Measurements from ENCODE around the gene SYT13. TPM values are rescaled to one million over a fixed set of nuclear protein-coding genes. Genes with fewer than 3 reads are reported as not detected.

Gene SYT13
- total and polyA plus RNA-seq, 11 donors, result 0.61 to 7.5 (median 3.2) TPM

DNA sequence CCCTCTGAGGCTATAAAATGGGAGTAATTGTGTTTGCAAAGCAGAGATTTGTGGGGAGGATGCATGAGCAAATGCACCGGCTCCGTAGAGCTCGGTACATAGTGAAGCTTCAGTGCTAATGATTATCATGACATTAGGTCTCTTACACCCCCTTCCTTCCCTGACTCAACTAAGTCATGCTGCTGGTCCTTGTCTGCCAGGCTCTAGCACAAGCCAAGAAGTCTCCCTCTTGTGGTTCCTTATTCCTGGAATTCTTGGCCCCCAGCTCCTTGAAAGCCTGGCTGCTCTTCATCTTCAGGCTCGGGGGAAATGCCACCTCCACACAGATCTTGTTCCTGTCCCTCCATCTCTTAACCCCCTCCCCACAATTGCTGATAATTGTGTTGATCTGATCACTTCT lies 45.7 kb upstream of the SYT13 start:
- WGBS, 4 donors, result 61 to 69% (median 65%) methylated on average over 4 of the region's 4 CpGs
- intact Hi-C loops (cut with DNase I), result loop anchor here (1.0 to 10.0 kb wide), 10 partner anchors 39 to 405 kb away; no protein-coding TSS in a partner anchor

DNA sequence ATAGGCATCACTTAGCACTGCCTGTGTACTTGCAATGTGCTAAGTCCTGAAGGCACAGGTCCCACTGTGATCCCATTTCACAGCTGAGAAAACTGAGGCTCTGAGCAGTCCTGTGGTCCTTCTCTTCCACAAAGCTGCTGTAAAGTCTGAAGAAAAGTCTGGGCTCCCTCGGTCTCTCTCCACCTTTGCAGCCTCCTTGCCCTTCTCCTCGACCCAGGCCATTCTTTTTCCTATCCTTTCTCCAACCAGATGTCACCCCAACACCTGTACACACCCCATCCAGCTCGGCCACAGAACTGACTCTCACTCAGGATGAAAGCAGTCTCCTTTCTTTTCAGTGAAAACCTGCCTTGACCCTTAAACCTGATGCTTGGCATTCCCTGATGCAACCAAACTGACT lies 42.6 kb upstream of the SYT13 start:
- H3K27me3 ChIP-seq, result peaks cover 0 to 3% (median 0%) of the 10 kb centered on the region in 9 donors
- peaks cover 0 to 17% (median 6%) of the 10 kb centered on the region in 12 donors for H3K4me1 ChIP-seq
- TF ChIP-seq, protein P1, sequence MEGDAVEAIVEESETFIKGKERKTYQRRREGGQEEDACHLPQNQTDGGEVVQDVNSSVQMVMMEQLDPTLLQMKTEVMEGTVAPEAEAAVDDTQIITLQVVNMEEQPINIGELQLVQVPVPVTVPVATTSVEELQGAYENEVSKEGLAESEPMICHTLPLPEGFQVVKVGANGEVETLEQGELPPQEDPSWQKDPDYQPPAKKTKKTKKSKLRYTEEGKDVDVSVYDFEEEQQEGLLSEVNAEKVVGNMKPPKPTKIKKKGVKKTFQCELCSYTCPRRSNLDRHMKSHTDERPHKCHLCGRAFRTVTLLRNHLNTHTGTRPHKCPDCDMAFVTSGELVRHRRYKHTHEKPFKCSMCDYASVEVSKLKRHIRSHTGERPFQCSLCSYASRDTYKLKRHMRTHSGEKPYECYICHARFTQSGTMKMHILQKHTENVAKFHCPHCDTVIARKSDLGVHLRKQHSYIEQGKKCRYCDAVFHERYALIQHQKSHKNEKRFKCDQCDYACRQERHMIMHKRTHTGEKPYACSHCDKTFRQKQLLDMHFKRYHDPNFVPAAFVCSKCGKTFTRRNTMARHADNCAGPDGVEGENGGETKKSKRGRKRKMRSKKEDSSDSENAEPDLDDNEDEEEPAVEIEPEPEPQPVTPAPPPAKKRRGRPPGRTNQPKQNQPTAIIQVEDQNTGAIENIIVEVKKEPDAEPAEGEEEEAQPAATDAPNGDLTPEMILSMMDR (IDR thresholded peaks at IDR 0.05), result no peak
- no peak for TF ChIP-seq POLR2A (IDR thresholded peaks at IDR 0.05)
- intact Hi-C loops (cut with DNase I), result loop anchor here in 2 of 10 donors (5.0 to 10.0 kb wide), 2 partner anchors 76 to 394 kb away; no protein-coding TSS in a partner anchor
- 75 to 82% (median 76%) methylated on average over 3 of the region's 3 CpGs for WGBS, 4 donors
- no peaks in the 10 kb centered on the region for H3K36me3 ChIP-seq
- no peak overlapping the region for H3K4me3 ChIP-seq
- DNase-seq (no peak), ATAC-seq (no peak)
- no peak overlapping the region for H3K27ac ChIP-seq
- H3K9me3 ChIP-seq, result peaks cover 0 to 9% (median 3%) of the 10 kb centered on the region in 12 donors

More for the DNA sequence above, 45.7 kb upstream of the SYT13 start:
- no peak overlapping the region for H3K27ac ChIP-seq
- H3K4me1 ChIP-seq, result peaks cover 0 to 22% (median 5%) of the 10 kb centered on the region in 12 donors
- ATAC-seq (no peak), DNase-seq (no peak)
- H3K4me3 ChIP-seq, result no peak overlapping the region
- no peaks in the 10 kb centered on the region for H3K36me3 ChIP-seq
- H3K27me3 ChIP-seq, result no peaks in the 10 kb centered on the region
- TF ChIP-seq POLR2A (IDR thresholded peaks at IDR 0.05), result no peak
- TF ChIP-seq, protein P1 (IDR thresholded peaks at IDR 0.05), result no peak
- peaks cover 0 to 9% (median 3%) of the 10 kb centered on the region in 12 donors for H3K9me3 ChIP-seq

DNA sequence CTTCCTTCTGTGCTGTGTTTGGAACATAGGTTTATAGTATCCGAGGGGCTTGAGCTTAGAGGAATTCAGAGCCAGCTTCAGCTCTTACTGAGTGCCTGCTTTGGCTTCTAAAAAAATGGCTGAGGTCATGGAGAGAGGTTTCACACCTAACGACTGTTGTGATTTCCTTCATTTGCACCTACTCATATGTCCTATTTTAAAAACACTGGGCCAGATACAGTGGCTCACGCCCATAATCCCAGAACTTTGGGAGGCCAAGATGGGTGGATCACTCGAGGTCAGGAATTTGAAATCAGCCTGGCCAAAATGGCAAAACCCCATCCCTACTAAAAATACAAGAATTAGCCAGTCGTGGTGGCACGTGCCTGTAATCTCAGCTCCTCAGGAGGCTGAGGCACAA lies 38.3 kb upstream of the SYT13 start:
- DNase-seq, result no peak
- intact Hi-C loops (cut with DNase I), result loop anchor here in 1 of 10 donors (10.0 kb wide), 1 partner anchor 390 kb away; no protein-coding TSS in a partner anchor
- peaks cover 0 to 9% (median 3%) of the 10 kb centered on the region in 12 donors for H3K9me3 ChIP-seq
- peaks cover 0 to 15% (median 0%) of the 10 kb centered on the region in 12 donors for H3K4me1 ChIP-seq
- peaks cover 0 to 4% (median 0%) of the 10 kb centered on the region in 9 donors for H3K27me3 ChIP-seq
- TF ChIP-seq POLR2A (IDR thresholded peaks at IDR 0.05), result no peak
- TF ChIP-seq, protein P1 (IDR thresholded peaks at IDR 0.05), result no peak
- WGBS, 4 donors, result 35 to 54% (median 37%) methylated on average over 5 to 6 of the region's 6 CpGs
- peak in 1 of 4 donors; percentile 26 for ATAC-seq
- no peaks in the 10 kb centered on the region for H3K36me3 ChIP-seq
- no peak overlapping the region for H3K4me3 ChIP-seq
- H3K27ac ChIP-seq, result no peak overlapping the region

DNA sequence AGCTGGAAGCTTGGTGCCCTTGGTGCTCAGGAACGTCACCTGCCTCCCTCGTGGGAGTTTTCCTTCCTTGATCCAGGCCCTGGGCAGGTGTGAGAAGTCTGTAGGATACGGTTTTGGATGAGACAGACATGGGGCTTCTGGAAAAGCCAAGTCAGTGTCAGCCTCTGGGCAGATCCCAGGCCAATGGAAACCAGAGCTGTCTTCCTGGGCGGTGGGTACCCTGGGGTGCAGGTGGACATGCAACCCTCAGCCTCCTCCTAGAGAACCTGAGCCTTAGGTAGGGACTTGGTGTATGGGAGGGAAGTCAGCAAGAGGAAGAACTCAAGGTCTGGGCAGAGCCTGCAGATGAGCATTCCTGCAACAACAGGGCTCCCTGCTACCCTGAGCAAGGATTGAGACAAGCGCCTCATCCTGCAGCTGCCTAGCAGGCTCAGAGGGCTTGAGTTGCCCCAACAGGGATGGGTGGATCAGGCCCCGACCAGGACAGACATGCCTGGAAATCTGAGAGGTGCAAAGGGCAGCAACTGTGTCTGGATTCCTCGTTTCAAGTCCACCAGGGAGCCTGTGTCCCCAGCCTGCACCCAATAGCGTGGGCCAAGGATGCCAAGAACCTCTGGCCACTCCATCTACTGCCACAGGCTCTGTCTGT lies 37.6 kb upstream of the SYT13 start:
- TF ChIP-seq, protein P1 (IDR thresholded peaks at IDR 0.05), result no peak
- TF ChIP-seq POLR2A (IDR thresholded peaks at IDR 0.05), result no peak
- Histone ChIP-seq H3K36me3 (no peaks in the 10 kb centered on the region), H3K4me1 (peaks cover 0 to 15% (median 0%) of the 10 kb centered on the region in 12 donors), H3K9me3 (peaks cover 0 to 9% (median 3%) of the 10 kb centered on the region in 12 donors), H3K4me3 (no peak overlapping the region), H3K27me3 (peaks cover 0 to 4% (median 0%) of the 10 kb centered on the region in 9 donors), H3K27ac (no peak overlapping the region)
- WGBS, 4 donors, result 74 to 81% (median 77%) methylated on average over 5 to 8 of the region's 8 CpGs
- DNase-seq (no peak), ATAC-seq (no peak)
- intact Hi-C loops (cut with DNase I), result loop anchor here in 1 of 10 donors (10.0 kb wide), 1 partner anchor 389 kb away; no protein-coding TSS in a partner anchor
